Activated naive CD4-positive, alpha-beta T cell treated with anti-CD3 and anti-CD28 coated beads, Interleukin-2, amount 50 U/mL, for 24 hours (primary cell): Measurements from ENCODE around the gene MDN1.

Experiments
- H3K27ac Mint-ChIP-seq: one replicate; pipeline ENCODE4 v1.8.0; 2021; ENCODE audit warnings: mild to moderate bottlenecking, mixed read lengths
- H3K27me3 Mint-ChIP-seq: one replicate; pipeline ENCODE4 v1.8.0; 2021; ENCODE audit warnings: mixed read lengths
- H3K36me3 Mint-ChIP-seq: one replicate; pipeline ENCODE4 v1.8.0; 2021; ENCODE audit warnings: mixed read lengths
- H3K4me1 Mint-ChIP-seq: one replicate; pipeline ENCODE4 v1.8.0; 2021; ENCODE audit warnings: mixed read lengths
- H3K4me3 Mint-ChIP-seq: one replicate; pipeline ENCODE4 v1.8.0; 2021; ENCODE audit warnings: mild to moderate bottlenecking, mixed read lengths
- H3K9me3 Mint-ChIP-seq: one replicate; pipeline ENCODE4 v1.8.0; 2021; ENCODE audit warnings: mixed read lengths

MDN1 gene

GRCh38 chr6:89702349-89702748 is 117.2 kb downstream of the MDN1 start:
- peaks cover 24% of the 10 kb centered on the region for H3K36me3 Mint-ChIP-seq
- H3K9me3 Mint-ChIP-seq, result no peaks in the 10 kb centered on the region
- no peak overlapping the region for H3K4me3 Mint-ChIP-seq
- H3K4me1 Mint-ChIP-seq, result no peaks in the 10 kb centered on the region
- no peak overlapping the region for H3K27ac Mint-ChIP-seq
- no peaks in the 10 kb centered on the region for H3K27me3 Mint-ChIP-seq

- H3K9me3 Mint-ChIP-seq, result no peaks in the 10 kb centered on the region
- no peak overlapping the region for H3K27ac Mint-ChIP-seq
- H3K27me3 Mint-ChIP-seq, result no peaks in the 10 kb centered on the region
- peaks cover 21% of the 10 kb centered on the region for H3K36me3 Mint-ChIP-seq
- no peak overlapping the region for H3K4me3 Mint-ChIP-seq
- peaks cover 9% of the 10 kb centered on the region for H3K4me1 Mint-ChIP-seq
Measured at GRCh38 chr6:89695667-89696066, 123.9 kb downstream of the MDN1 start.

GRCh38 chr6:89694428-89694827 is 125.2 kb downstream of the MDN1 start:
- H3K27me3 Mint-ChIP-seq, result no peaks in the 10 kb centered on the region
- no peaks in the 10 kb centered on the region for H3K9me3 Mint-ChIP-seq
- peaks cover 9% of the 10 kb centered on the region for H3K4me1 Mint-ChIP-seq
- no peak overlapping the region for H3K27ac Mint-ChIP-seq
- H3K4me3 Mint-ChIP-seq, result no peak overlapping the region
- H3K36me3 Mint-ChIP-seq, result peaks cover 26% of the 10 kb centered on the region

GRCh38 chr6:89693207-89693606 is 126.4 kb downstream of the MDN1 start:
- Mint-ChIP-seq H3K9me3 (no peaks in the 10 kb centered on the region), H3K4me3 (no peak overlapping the region), H3K4me1 (peaks cover 9% of the 10 kb centered on the region), H3K27me3 (no peaks in the 10 kb centered on the region), H3K27ac (no peak overlapping the region), H3K36me3 (peaks cover 24% of the 10 kb centered on the region)

- Mint-ChIP-seq H3K27me3 (no peaks in the 10 kb centered on the region), H3K4me3 (no peak overlapping the region), H3K27ac (no peak overlapping the region), H3K4me1 (peaks cover 9% of the 10 kb centered on the region), H3K36me3 (peaks cover 24% of the 10 kb centered on the region), H3K9me3 (no peaks in the 10 kb centered on the region)
Measured at GRCh38 chr6:89692256-89692655, 127.3 kb downstream of the MDN1 start.

- Mint-ChIP-seq H3K27me3 (no peaks in the 10 kb centered on the region), H3K9me3 (no peaks in the 10 kb centered on the region), H3K36me3 (peaks cover 17% of the 10 kb centered on the region), H3K4me1 (peaks cover 9% of the 10 kb centered on the region), H3K27ac (peak overlapping the region; percentile 70), H3K4me3 (no peak overlapping the region)
Measured at GRCh38 chr6:89690944-89691324, 128.7 kb downstream of the MDN1 start.

GRCh38 chr6:89689732-89690131 is 129.9 kb downstream of the MDN1 start:
- Mint-ChIP-seq H3K36me3 (peaks cover 19% of the 10 kb centered on the region), H3K4me1 (peaks cover 9% of the 10 kb centered on the region), H3K4me3 (no peak overlapping the region), H3K9me3 (no peaks in the 10 kb centered on the region), H3K27ac (no peak overlapping the region), H3K27me3 (no peaks in the 10 kb centered on the region)

GRCh38 chr6:89688328-89688727 is 131.3 kb downstream of the MDN1 start:
- Mint-ChIP-seq H3K4me1 (peaks cover 9% of the 10 kb centered on the region), H3K4me3 (no peak overlapping the region), H3K27ac (no peak overlapping the region), H3K27me3 (no peaks in the 10 kb centered on the region), H3K36me3 (peaks cover 16% of the 10 kb centered on the region), H3K9me3 (no peaks in the 10 kb centered on the region)

GRCh38 chr6:89685311-89685710 is 134.3 kb downstream of the MDN1 start:
- Mint-ChIP-seq H3K4me3 (no peak overlapping the region), H3K27me3 (no peaks in the 10 kb centered on the region), H3K9me3 (no peaks in the 10 kb centered on the region), H3K27ac (no peak overlapping the region), H3K4me1 (no peaks in the 10 kb centered on the region), H3K36me3 (peaks cover 13% of the 10 kb centered on the region)

- H3K36me3 Mint-ChIP-seq, result peaks cover 12% of the 10 kb centered on the region
- no peak overlapping the region for H3K4me3 Mint-ChIP-seq
- no peaks in the 10 kb centered on the region for H3K4me1 Mint-ChIP-seq
- H3K27ac Mint-ChIP-seq, result no peak overlapping the region
- no peaks in the 10 kb centered on the region for H3K27me3 Mint-ChIP-seq
- no peaks in the 10 kb centered on the region for H3K9me3 Mint-ChIP-seq
Measured at GRCh38 chr6:89682991-89683390, 136.6 kb downstream of the MDN1 start.

GRCh38 chr6:89681983-89682564 is 137.5 kb downstream of the MDN1 start:
- Mint-ChIP-seq H3K27ac (no peak overlapping the region), H3K27me3 (no peaks in the 10 kb centered on the region), H3K4me1 (no peaks in the 10 kb centered on the region), H3K4me3 (no peak overlapping the region), H3K9me3 (no peaks in the 10 kb centered on the region), H3K36me3 (peaks cover 10% of the 10 kb centered on the region)

- H3K9me3 Mint-ChIP-seq, result no peaks in the 10 kb centered on the region
- no peaks in the 10 kb centered on the region for H3K27me3 Mint-ChIP-seq
- H3K27ac Mint-ChIP-seq, result no peak overlapping the region
- peaks cover 16% of the 10 kb centered on the region for H3K36me3 Mint-ChIP-seq
- no peaks in the 10 kb centered on the region for H3K4me1 Mint-ChIP-seq
- H3K4me3 Mint-ChIP-seq, result no peak overlapping the region
Measured at GRCh38 chr6:89680551-89680950, 139.0 kb downstream of the MDN1 start.

GRCh38 chr6:89680150-89680549 is 139.4 kb downstream of the MDN1 start:
- H3K27me3 Mint-ChIP-seq, result no peaks in the 10 kb centered on the region

GRCh38 chr6:89679215-89680120 is 140.1 kb downstream of the MDN1 start:
- Mint-ChIP-seq H3K4me3 (no peak overlapping the region), H3K27ac (peak overlapping the region; percentile 46), H3K27me3 (no peaks in the 10 kb centered on the region), H3K4me1 (no peaks in the 10 kb centered on the region), H3K9me3 (no peaks in the 10 kb centered on the region), H3K36me3 (peaks cover 16% of the 10 kb centered on the region)

More at GRCh38 chr6:89680150-89680549, 139.4 kb downstream of the MDN1 start:
- peaks cover 18% of the 10 kb centered on the region for H3K36me3 Mint-ChIP-seq
- no peak overlapping the region for H3K4me3 Mint-ChIP-seq
- no peaks in the 10 kb centered on the region for H3K9me3 Mint-ChIP-seq
- no peak overlapping the region for H3K27ac Mint-ChIP-seq
- no peaks in the 10 kb centered on the region for H3K4me1 Mint-ChIP-seq

GRCh38 chr6:89678531-89678930 is 141.1 kb downstream of the MDN1 start:
- Mint-ChIP-seq H3K4me1 (no peaks in the 10 kb centered on the region), H3K36me3 (peaks cover 15% of the 10 kb centered on the region), H3K27ac (no peak overlapping the region), H3K27me3 (no peaks in the 10 kb centered on the region), H3K9me3 (no peaks in the 10 kb centered on the region), H3K4me3 (no peak overlapping the region)

- Mint-ChIP-seq H3K27ac (no peak overlapping the region), H3K4me3 (no peak overlapping the region), H3K4me1 (no peaks in the 10 kb centered on the region), H3K36me3 (peaks cover 22% of the 10 kb centered on the region), H3K27me3 (no peaks in the 10 kb centered on the region), H3K9me3 (no peaks in the 10 kb centered on the region)
Measured at GRCh38 chr6:89675949-89676748, 143.4 kb downstream of the MDN1 start.
